SJCRH30 (cell line): Measurements from ENCODE around the gene CAPRIN2. TPM values are rescaled to one million over a fixed set of nuclear protein-coding genes. Genes with fewer than 3 reads are reported as not detected.

Experiments used
- total RNA-seq: library from RNA; depleted of rRNA; stranded (reverse); fragments of >200 nt; shearing (Covaris generic); gene quantifications from 2 replicates; pipeline ENCODE4 v1.2.3, GENCODE V29; 2014; rRNA removed

The CAPRIN2 gene
- total RNA-seq, 1 experiment from 2014 or later: 27.5 TPM

Other genes with a start within 250 kb of the CAPRIN2 start
- 29.3 and 34.9 TPM in 2 replicates for gene IPO8, start 59.1 kb downstream of the CAPRIN2 start, total RNA-seq
- 6.5 and 6.7 TPM in 2 replicates for gene TSPAN11, start 171.8 kb upstream of the CAPRIN2 start, total RNA-seq